SK-N-MC (cell line): ENCODE data around the gene SLC38A1.

ENCODE experiments used
- EZH2 ChIP-seq: fragments of 200-600 bp; sonication (generic); IDR thresholded peaks from one replicate; pipeline ENCODE4 v1.6.1; 2017; ENCODE audit warnings: antibody characterized with exemption
- FOXP2 ChIP-seq: optimal IDR thresholded peaks from 2 replicates; pipeline ENCODE3; 2011; ENCODE audit warnings: mild to moderate bottlenecking, moderate library complexity; ENCODE audit not compliant: insufficient read depth; ENCODE audit errors: extremely low read length, control extremely low read depth
- POLR2AphosphoS5 ChIP-seq: IDR thresholded peaks from 2 replicates; pipeline ENCODE4 v1.6.1; 2012; ENCODE audit warnings: mild to moderate bottlenecking, low read depth, low read length, borderline replicate concordance

DNA sequence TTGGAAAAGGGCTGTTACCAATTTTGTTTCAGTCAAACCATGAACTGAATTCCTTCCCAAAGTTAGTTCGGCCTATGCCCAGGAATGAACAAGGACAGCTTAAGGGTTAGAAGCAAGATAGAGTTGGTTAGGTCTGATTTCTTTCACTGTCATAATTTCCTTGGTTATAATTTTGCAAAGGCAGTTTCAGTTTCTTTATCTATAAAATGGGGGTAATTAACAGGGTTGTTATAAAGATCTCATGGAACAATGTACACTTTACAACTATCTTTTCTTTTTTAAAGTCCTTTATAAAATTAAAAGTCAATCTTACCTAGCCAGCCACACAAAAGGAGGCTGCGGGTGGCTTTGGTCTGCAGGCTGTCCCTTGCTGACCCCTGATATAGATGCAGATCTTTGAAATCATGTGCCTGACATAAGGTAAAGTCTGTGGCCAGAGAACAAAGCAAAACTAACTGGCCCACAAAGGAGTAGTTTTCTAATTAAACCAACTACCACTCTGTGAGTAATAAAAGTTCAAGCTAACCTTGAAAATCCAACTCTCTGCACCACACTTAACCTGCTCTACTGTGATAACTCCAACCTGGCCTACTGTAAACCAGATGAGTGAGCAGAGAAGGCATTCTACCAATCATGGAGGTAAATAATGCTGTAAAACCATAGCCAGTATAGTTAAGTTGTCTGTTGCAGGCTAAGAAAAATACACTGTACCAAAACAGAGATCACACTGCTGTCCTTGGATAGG, 49.5 kb downstream of the SLC38A1 start:
- TF ChIP-seq POLR2AphosphoS5, result no peak
- TF ChIP-seq EZH2, result no peak
- TF ChIP-seq FOXP2, result no peak
